ENCODE data around the gene XKR8.

XKR8 gene

DNA sequence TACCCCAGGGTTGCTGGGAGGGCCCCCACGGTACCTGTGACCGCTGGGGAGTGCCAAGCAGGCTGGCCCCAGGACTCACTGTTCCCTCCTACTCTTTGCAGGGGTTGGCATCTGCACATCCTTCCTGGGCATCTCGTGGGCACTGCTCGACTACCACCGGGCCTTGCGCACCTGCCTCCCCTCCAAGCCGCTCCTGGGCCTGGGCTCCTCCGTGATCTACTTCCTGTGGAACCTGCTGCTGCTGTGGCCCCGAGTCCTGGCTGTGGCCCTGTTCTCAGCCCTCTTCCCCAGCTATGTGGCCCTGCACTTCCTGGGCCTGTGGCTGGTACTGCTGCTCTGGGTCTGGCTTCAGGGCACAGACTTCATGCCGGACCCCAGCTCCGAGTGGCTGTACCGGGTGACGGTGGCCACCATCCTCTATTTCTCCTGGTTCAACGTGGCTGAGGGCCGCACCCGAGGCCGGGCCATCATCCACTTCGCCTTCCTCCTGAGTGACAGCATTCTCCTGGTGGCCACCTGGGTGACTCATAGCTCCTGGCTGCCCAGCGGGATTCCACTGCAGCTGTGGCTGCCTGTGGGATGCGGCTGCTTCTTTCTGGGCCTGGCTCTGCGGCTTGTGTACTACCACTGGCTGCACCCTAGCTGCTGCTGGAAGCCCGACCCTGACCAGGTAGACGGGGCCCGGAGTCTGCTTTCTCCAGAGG, 6.8 kb downstream of the XKR8 start:
- TF ChIP-seq, protein P1, sequence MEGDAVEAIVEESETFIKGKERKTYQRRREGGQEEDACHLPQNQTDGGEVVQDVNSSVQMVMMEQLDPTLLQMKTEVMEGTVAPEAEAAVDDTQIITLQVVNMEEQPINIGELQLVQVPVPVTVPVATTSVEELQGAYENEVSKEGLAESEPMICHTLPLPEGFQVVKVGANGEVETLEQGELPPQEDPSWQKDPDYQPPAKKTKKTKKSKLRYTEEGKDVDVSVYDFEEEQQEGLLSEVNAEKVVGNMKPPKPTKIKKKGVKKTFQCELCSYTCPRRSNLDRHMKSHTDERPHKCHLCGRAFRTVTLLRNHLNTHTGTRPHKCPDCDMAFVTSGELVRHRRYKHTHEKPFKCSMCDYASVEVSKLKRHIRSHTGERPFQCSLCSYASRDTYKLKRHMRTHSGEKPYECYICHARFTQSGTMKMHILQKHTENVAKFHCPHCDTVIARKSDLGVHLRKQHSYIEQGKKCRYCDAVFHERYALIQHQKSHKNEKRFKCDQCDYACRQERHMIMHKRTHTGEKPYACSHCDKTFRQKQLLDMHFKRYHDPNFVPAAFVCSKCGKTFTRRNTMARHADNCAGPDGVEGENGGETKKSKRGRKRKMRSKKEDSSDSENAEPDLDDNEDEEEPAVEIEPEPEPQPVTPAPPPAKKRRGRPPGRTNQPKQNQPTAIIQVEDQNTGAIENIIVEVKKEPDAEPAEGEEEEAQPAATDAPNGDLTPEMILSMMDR (conservative IDR thresholded peaks at IDR 0.05) = no peak
- no peak for TF ChIP-seq ZFX (IDR thresholded peaks at IDR 0.05)
- no peak overlapping the region for H3K27ac ChIP-seq

- TF ChIP-seq, protein P1 (conservative IDR thresholded peaks at IDR 0.05) = no peak
- H3K27ac ChIP-seq = no peak overlapping the region
These were observed 7.5 kb downstream of the XKR8 start for GRCh38 chr1:27967106-27967883.

DNA sequence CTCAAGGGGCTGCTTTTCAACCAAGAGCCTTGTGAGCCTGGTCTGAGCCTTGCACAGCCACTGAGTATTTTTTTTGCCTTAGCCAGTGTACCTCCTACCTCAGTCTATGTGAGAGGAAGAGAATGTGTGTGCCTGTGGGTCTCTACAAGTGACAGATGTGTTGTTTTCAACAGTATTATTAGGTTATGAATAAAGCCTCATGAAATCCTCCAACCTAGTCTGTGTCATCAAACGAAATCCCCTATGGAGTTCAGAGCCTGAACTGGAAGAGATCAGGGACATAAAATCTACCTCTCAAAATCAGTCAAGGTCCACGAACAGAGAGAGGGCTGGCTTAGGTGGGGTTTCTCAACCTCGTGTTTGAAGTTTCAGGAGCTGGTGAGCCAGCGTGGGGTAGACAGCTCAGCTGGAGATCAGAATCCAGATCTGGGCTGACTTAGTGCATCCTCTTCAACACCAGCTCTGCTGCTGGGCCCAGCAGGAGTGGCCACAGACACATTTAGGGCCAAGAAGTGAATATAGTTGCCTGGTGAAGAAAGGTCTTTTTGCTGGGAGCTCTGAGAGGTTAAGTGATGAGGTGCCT, 8.2 kb downstream of the XKR8 start:
- TF ChIP-seq, protein P1 (conservative IDR thresholded peaks at IDR 0.05) = no peak
- TF ChIP-seq ZFX (IDR thresholded peaks at IDR 0.05) = no peak
- H3K27ac ChIP-seq = no peak overlapping the region

DNA sequence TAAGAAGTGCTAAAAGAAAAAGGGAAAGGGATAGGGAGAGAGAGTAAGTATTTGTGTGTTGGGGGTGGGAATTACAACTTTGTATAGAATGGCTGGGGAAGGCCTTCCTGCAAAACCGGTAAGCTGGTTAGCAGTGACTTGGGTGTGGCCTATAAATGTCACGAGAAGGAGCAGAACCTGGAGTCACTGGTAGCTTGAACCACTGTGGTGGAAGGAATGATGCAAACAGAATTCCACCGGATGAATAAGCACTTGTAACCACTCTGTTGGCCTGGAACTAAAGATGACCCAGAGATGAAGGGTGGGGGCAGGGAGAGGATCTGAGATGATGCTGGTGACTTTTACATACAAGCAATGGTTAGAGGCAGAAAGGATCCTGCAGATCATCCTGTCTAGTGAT, 8.9 kb downstream of the XKR8 start:
- TF ChIP-seq, protein P1 (conservative IDR thresholded peaks at IDR 0.05) = no peak
- TF ChIP-seq ZFX (IDR thresholded peaks at IDR 0.05) = no peak

GRCh38 chr1:27970401-27970800, 10.6 kb downstream of the XKR8 start:
- no peak for TF ChIP-seq ZFX (IDR thresholded peaks at IDR 0.05)
- TF ChIP-seq, protein P1 (conservative IDR thresholded peaks at IDR 0.05) = no peak

More for the DNA sequence above, 8.9 kb downstream of the XKR8 start:
- H3K27ac ChIP-seq = no peak overlapping the region

DNA sequence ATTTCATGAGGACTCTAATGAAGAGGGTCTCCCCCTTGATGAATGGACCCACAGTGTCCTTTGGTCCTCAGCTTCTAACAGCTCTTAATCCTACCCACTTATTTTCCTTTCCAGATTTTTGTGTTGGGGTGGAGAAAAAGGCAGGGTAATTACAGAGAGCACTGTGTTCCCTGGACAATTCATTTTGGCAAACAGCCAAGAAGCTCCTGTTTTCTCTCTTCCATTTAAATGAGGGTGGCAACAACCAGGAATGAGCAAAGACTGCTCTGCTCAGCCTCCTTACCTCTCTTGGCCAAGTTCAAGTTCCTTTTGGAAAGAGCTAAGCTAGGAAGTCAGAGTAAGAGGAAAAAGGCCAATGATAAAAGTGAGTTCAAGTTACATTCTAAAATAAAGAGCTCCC, 11.9 kb downstream of the XKR8 start:
- peak overlapping the region; percentile 44 for H3K27ac ChIP-seq
- TF ChIP-seq, protein P1 (conservative IDR thresholded peaks at IDR 0.05) = no peak
- no peak for TF ChIP-seq ZFX (IDR thresholded peaks at IDR 0.05)

More at GRCh38 chr1:27970401-27970800, 10.6 kb downstream of the XKR8 start:
- H3K27ac ChIP-seq = no peak overlapping the region

- TF ChIP-seq ZFX (IDR thresholded peaks at IDR 0.05) = no peak
- TF ChIP-seq, protein P1 (conservative IDR thresholded peaks at IDR 0.05) = no peak
- peak overlapping the region; percentile 44 for H3K27ac ChIP-seq
These were observed 12.4 kb downstream of the XKR8 start for GRCh38 chr1:27972141-27972540.
